ENCODE data around the gene PTPRA. TPM values are rescaled to one million over a fixed set of nuclear protein-coding genes. Genes with fewer than 3 reads are reported as not detected.

PTPRA gene
- total and polyA plus RNA-seq, 8 donors: 6.8 to 29.1 (median 18.2) TPM

GRCh38 chr20:3085571-3086072 lies 212.3 kb downstream of the PTPRA start:
- ATAC-seq (no peak), FAIRE-seq (no peak), DNase-seq (no peak)
- intact Hi-C loops (cut with DNase I): no loop called here
- no peaks in the 10 kb centered on the region for H3K4me1 ChIP-seq
- H3K27ac ChIP-seq: no peak overlapping the region
- 92 to 96% methylated on average over 6 to 8 of the region's 8 CpGs for WGBS, 2 donors
- no peaks in the 10 kb centered on the region for H3K9me3 ChIP-seq
- no peak overlapping the region for H3K4me3 ChIP-seq
- TF ChIP-seq, protein P1, sequence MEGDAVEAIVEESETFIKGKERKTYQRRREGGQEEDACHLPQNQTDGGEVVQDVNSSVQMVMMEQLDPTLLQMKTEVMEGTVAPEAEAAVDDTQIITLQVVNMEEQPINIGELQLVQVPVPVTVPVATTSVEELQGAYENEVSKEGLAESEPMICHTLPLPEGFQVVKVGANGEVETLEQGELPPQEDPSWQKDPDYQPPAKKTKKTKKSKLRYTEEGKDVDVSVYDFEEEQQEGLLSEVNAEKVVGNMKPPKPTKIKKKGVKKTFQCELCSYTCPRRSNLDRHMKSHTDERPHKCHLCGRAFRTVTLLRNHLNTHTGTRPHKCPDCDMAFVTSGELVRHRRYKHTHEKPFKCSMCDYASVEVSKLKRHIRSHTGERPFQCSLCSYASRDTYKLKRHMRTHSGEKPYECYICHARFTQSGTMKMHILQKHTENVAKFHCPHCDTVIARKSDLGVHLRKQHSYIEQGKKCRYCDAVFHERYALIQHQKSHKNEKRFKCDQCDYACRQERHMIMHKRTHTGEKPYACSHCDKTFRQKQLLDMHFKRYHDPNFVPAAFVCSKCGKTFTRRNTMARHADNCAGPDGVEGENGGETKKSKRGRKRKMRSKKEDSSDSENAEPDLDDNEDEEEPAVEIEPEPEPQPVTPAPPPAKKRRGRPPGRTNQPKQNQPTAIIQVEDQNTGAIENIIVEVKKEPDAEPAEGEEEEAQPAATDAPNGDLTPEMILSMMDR (IDR thresholded peaks at IDR 0.05): no peak
- H3K27me3 ChIP-seq: no peaks in the 10 kb centered on the region
- no peaks in the 10 kb centered on the region for H3K36me3 ChIP-seq

- ATAC-seq (no peak), DNase-seq (no peak), FAIRE-seq (no peak)
- Histone ChIP-seq H3K36me3 (no peaks in the 10 kb centered on the region), H3K27ac (no peak overlapping the region), H3K4me1 (no peaks in the 10 kb centered on the region), H3K4me3 (no peak overlapping the region), H3K27me3 (no peaks in the 10 kb centered on the region), H3K9me3 (no peaks in the 10 kb centered on the region)
- TF ChIP-seq, protein P1 (IDR thresholded peaks at IDR 0.05): no peak
- 79 to 87% methylated on average over 7 of the region's 7 CpGs for WGBS, 2 donors
- intact Hi-C loops (cut with DNase I): no loop called here
Observed at GRCh38 chr20:3088031-3088430, 214.8 kb downstream of the PTPRA start.

Other genes starting within 250 kb of the PTPRA start
- gene NOP56, start 220.8 kb upstream of the PTPRA start, total RNA-seq: 10 to 100 TPM; 36.2 to 83.1 (median 60.1) TPM
- gene NOP56, start 220.8 kb upstream of the PTPRA start, polyA plus RNA-seq: 100 to 1,000 TPM; 124 to 204 TPM
- 10 to 100 TPM; 27.3 to 41.3 (median 31.3) TPM for gene IDH3B, start 209.3 kb upstream of the PTPRA start, total RNA-seq
- 10 to 100 TPM; 51.2 to 83.3 TPM for gene IDH3B, start 209.3 kb upstream of the PTPRA start, polyA plus RNA-seq
- 10 to 100 TPM in 2 of 6 donors, 1 to 10 TPM in 4; 6.8 to 16.4 (median 8.1) TPM for gene EBF4, start 180.7 kb upstream of the PTPRA start, total RNA-seq
- 10 to 100 TPM; 22.9 to 25.3 TPM for gene EBF4, start 180.7 kb upstream of the PTPRA start, polyA plus RNA-seq
- gene CPXM1, start 72.9 kb upstream of the PTPRA start, total RNA-seq: 10 to 100 TPM in 1 of 6 donors, 1 to 10 TPM in 2, under 1 TPM in 3; 0.28 to 10.6 (median 2.2) TPM
- gene CPXM1, start 72.9 kb upstream of the PTPRA start, polyA plus RNA-seq: 1 to 10 TPM; 1.1 to 2.9 TPM
- not detected for gene C20orf141, start 58.5 kb upstream of the PTPRA start, total RNA-seq
- gene C20orf141, start 58.5 kb upstream of the PTPRA start, polyA plus RNA-seq: under 1 TPM in 1 of 2 donors, not detected in 1; 0.19 TPM
- gene TMEM239, start 57.1 kb upstream of the PTPRA start, total RNA-seq: not detected
- gene TMEM239, start 57.1 kb upstream of the PTPRA start, polyA plus RNA-seq: not detected
- 10 to 100 TPM; 12.1 to 30.9 (median 13.5) TPM for gene PCED1A, start 32.8 kb upstream of the PTPRA start, total RNA-seq
- gene PCED1A, start 32.8 kb upstream of the PTPRA start, polyA plus RNA-seq: 100 to 1,000 TPM; 104 to 110 TPM
- 10 to 100 TPM; 19.2 to 30.3 (median 21.0) TPM for gene VPS16, start 32.7 kb upstream of the PTPRA start, total RNA-seq
- gene VPS16, start 32.7 kb upstream of the PTPRA start, polyA plus RNA-seq: 10 to 100 TPM; 69.3 to 93.4 TPM
- gene GNRH2, start 170.1 kb downstream of the PTPRA start, total RNA-seq: not detected
- gene GNRH2, start 170.1 kb downstream of the PTPRA start, polyA plus RNA-seq: not detected
- gene MRPS26, start 172.6 kb downstream of the PTPRA start, total RNA-seq: 10 to 100 TPM; 14.4 to 26.7 (median 20.5) TPM
- 10 to 100 TPM; 46.4 to 46.7 TPM for gene MRPS26, start 172.6 kb downstream of the PTPRA start, polyA plus RNA-seq
- under 1 TPM in 1 of 6 donors, not detected in 5; 0.38 TPM for gene OXT, start 198.1 kb downstream of the PTPRA start, total RNA-seq
- gene OXT, start 198.1 kb downstream of the PTPRA start, polyA plus RNA-seq: not detected
- not detected for gene AVP, start 211.2 kb downstream of the PTPRA start, total RNA-seq
- gene AVP, start 211.2 kb downstream of the PTPRA start, polyA plus RNA-seq: not detected

Measured in pancreas (tissue), 10 donors.